CD14-positive monocyte (primary cell): ENCODE measurements around the gene GPR148. TPM values are rescaled to one million over a fixed set of nuclear protein-coding genes. Genes with fewer than 3 reads are reported as not detected.

Experiments
- DNase-seq, 3 donors: peaks; one replicate each; pipeline ENCODE4 v3.0.0-alpha.2; 2011 to 2022
- H2AFZ ChIP-seq: 2 replicates; pipeline ENCODE4 v1.6.0; 2012; ENCODE audit warnings: mild to moderate bottlenecking, low read depth, low read length, inconsistent platforms; ENCODE audit not compliant: insufficient read depth, poor library complexity, severe bottlenecking
- H3K27ac ChIP-seq, 2 donors: 1 replicate in 1 of 2; 2 replicates in 1 of 2; pipeline ENCODE4 v1.5.1; 2012 to 2013; ENCODE audit warnings: low read length in 2 of 2, control low read depth in 1 of 2, inconsistent platforms in 1 of 2, low read depth in 1 of 2, mild to moderate bottlenecking in 1 of 2
- H3K27me3 ChIP-seq, 2 donors: one replicate each; pipeline versions ENCODE4 v1.6.0 to v1.6.1; 2011 to 2013; ENCODE audit warnings: low read length in 2 of 2; ENCODE audit not compliant: control insufficient read depth in 2 of 2, insufficient read depth in 2 of 2
- H3K36me3 ChIP-seq, 2 donors: replicated peaks in 1 of 2; 1 replicate in 1 of 2; 2 replicates in 1 of 2; pipeline versions ENCODE4 v1.5.1 to v1.6.1; 2012 to 2013; ENCODE audit warnings: low read length in 2 of 2, control low read depth in 1 of 2, inconsistent platforms in 1 of 2, mild to moderate bottlenecking in 1 of 2; ENCODE audit not compliant: insufficient read depth in 2 of 2, control insufficient read depth in 1 of 2
- H3K4me1 ChIP-seq, 2 donors: 1 replicate in 1 of 2; 2 replicates in 1 of 2; pipeline versions ENCODE4 v1.5.1 to v1.6.1; 2012 to 2013; ENCODE audit warnings: low read length in 2 of 2, control low read depth in 1 of 2, inconsistent platforms in 1 of 2, mild to moderate bottlenecking in 1 of 2, moderate library complexity in 1 of 2; ENCODE audit not compliant: insufficient read depth in 2 of 2, control insufficient read depth in 1 of 2
- H3K4me2 ChIP-seq: replicated peaks from 2 replicates; pipeline ENCODE3; 2012; ENCODE audit warnings: low read length, moderate library complexity, mild to moderate bottlenecking; ENCODE audit not compliant: poor library complexity, severe bottlenecking; ENCODE audit errors: extremely low read depth
- H3K4me3 ChIP-seq, 3 experiments: fragments of 200-600 bp in 1 of 3; sonication (generic) in 1 of 3; replicated peaks in 1 of 3; 1 replicate in 2 of 3; 2 replicates in 1 of 3; pipeline ENCODE4 v1.5.1; 2011 to 2013; ENCODE audit warnings: low read length in 3 of 3, mild to moderate bottlenecking in 3 of 3, control low read depth in 2 of 3, low read depth in 2 of 3, inconsistent platforms in 1 of 3, moderate library complexity in 1 of 3
- H3K79me2 ChIP-seq: 2 replicates; pipeline ENCODE4 v1.6.0; 2012; ENCODE audit warnings: mild to moderate bottlenecking, control low read depth, inconsistent platforms, low read length, moderate library complexity; ENCODE audit not compliant: insufficient read depth
- H3K9ac ChIP-seq: 2 replicates; pipeline ENCODE4 v1.6.0; 2017; ENCODE audit warnings: low read length, mild to moderate bottlenecking; ENCODE audit not compliant: insufficient read depth, poor library complexity, severe bottlenecking
- H3K9me3 ChIP-seq, 2 donors: replicated peaks in 1 of 2; 1 replicate in 1 of 2; 2 replicates in 1 of 2; pipeline versions ENCODE4 v1.5.1 to v1.6.1; 2012 to 2013; ENCODE audit warnings: low read length in 2 of 2, control low read depth in 1 of 2; ENCODE audit not compliant: control insufficient read depth in 1 of 2, insufficient read depth in 1 of 2
- H4K20me1 ChIP-seq: 2 replicates; pipeline ENCODE4 v1.6.0; 2012; ENCODE audit warnings: mild to moderate bottlenecking, low read length, control low read depth, moderate library complexity; ENCODE audit not compliant: insufficient read depth
- H3K27ac Mint-ChIP-seq, 7 donors: one replicate each; pipeline ENCODE4 v1.8.0; 2020; ENCODE audit warnings: mild to moderate bottlenecking in 7 of 7, mixed read lengths in 7 of 7, moderate library complexity in 6 of 7, inconsistent platforms in 2 of 7
- H3K27me3 Mint-ChIP-seq, 3 donors: one replicate each; pipeline ENCODE4 v1.8.0; 2021 to 2022; ENCODE audit warnings: low read depth in 3 of 3, mild to moderate bottlenecking in 3 of 3, mixed read lengths in 3 of 3, moderate library complexity in 3 of 3, inconsistent platforms in 1 of 3
- H3K36me3 Mint-ChIP-seq, 2 donors: one replicate each; pipeline ENCODE4 v1.8.0; 2020; ENCODE audit warnings: mixed read lengths in 2 of 2, inconsistent platforms in 1 of 2, mild to moderate bottlenecking in 1 of 2
- H3K4me1 Mint-ChIP-seq: one replicate; pipeline ENCODE4 v1.8.0; 2020; ENCODE audit warnings: mild to moderate bottlenecking, mixed read lengths
- H3K4me3 Mint-ChIP-seq, 2 donors: one replicate each; pipeline ENCODE4 v1.8.0; 2020; ENCODE audit warnings: mild to moderate bottlenecking in 2 of 2, mixed read lengths in 2 of 2, moderate library complexity in 1 of 2
- H3K9me3 Mint-ChIP-seq, 7 donors: one replicate each; pipeline ENCODE4 v1.8.0; 2020 to 2022; ENCODE audit warnings: mixed read lengths in 7 of 7, mild to moderate bottlenecking in 6 of 7, moderate library complexity in 6 of 7, inconsistent platforms in 2 of 7
- WGBS: methylation state at CpG from one replicate; pipeline ENCODE4 v1.1.5; 2013; ENCODE audit warnings: missing lambda C conversion rate; ENCODE audit not compliant: insufficient coverage; 5-methylcytosine and 5-hydroxymethylcytosine counted together
- intact Hi-C, 2 donors: fragments of 100-400 bp; cut with micrococcal nuclease; formaldehyde crosslinking; loops; one replicate each; pipeline versions ENCODE4 v1.15.0 to v1.15.1; 2023
- polyA plus RNA-seq, 3 donors: library from polyadenylated mRNA; depleted of rRNA in 1 of 3; unstranded in 2 of 3; stranded (reverse) in 1 of 3; fragments of 300-500 nt in 2 of 3; fragments of >200 nt in 1 of 3; fragmentation: Illumina TruSeq in 2 of 3; gene quantifications; 1 replicate in 2 of 3; 2 replicates in 1 of 3; pipeline ENCODE4 v1.2.3, GENCODE V29; 2012 to 2021
- TF ChIP-seq, protein P1 (sequence below): fragments of 200-600 bp; IDR thresholded peaks from one replicate; pipeline ENCODE4 v1.8.0; 2022; ENCODE audit warnings: antibody characterized with exemption, mild to moderate bottlenecking

Gene GPR148
- polyA plus RNA-seq, 3 donors = not detected

DNA sequence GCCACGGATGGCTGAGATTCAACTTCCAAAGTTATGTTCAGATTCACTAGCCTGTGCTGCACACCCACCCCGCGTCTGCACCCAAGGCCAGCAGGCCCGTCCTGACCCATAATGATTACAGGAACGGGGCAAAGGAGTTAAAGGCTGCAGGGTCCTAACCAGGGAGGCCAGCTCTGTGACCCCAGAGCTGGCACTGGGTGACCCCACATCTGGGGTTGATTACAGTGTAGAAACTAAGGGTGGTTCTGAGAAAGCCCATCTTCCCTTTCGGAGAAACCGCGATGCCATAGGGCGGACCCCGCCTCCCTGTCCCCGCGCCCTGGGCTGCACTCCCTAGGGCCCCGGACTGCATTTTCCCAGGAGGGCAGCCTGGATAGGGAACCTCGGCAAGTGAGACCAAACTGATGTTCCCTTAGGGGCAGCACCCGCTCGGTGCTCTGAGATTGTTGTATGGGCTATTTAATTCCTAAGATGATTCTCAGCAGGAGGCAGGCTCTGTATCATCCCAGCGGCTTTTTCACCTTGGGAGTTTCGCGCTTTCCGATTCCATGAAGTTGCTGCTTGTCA lies 2.2 kb upstream of the GPR148 start:
- Mint-ChIP-seq H3K4me3 (peak overlapping the region; percentile 76 to 87), H3K27ac (peak overlapping the region in 1 of 7 donors; percentile 31), H3K9me3 (peaks cover 1 to 11% (median 4%) of the 10 kb centered on the region in 7 donors), H3K36me3 (no peaks in the 10 kb centered on the region), H3K4me1 (peaks cover 16% of the 10 kb centered on the region), H3K27me3 (peaks cover 18 to 25% (median 23%) of the 10 kb centered on the region in 3 donors)
- Histone ChIP-seq H3K4me1 (peaks cover 18 to 19% of the 10 kb centered on the region in 2 donors), H2AFZ (peak overlapping the region; percentile 87), H3K36me3 (no peaks in the 10 kb centered on the region), H3K27ac (peak overlapping the region in 1 of 2 donors; percentile 14), H4K20me1 (no peaks in the 10 kb centered on the region), H3K9me3 (no peaks in the 10 kb centered on the region), H3K4me2 (peak overlapping the region; percentile 90), H3K79me2 (no peaks in the 10 kb centered on the region), H3K4me3 (peak overlapping the region; percentile 40 to 77 (median 56)), H3K27me3 (peaks cover 4 to 19% of the 10 kb centered on the region in 2 donors), H3K9ac (peak overlapping the region; percentile 63)
- TF ChIP-seq, protein P1, sequence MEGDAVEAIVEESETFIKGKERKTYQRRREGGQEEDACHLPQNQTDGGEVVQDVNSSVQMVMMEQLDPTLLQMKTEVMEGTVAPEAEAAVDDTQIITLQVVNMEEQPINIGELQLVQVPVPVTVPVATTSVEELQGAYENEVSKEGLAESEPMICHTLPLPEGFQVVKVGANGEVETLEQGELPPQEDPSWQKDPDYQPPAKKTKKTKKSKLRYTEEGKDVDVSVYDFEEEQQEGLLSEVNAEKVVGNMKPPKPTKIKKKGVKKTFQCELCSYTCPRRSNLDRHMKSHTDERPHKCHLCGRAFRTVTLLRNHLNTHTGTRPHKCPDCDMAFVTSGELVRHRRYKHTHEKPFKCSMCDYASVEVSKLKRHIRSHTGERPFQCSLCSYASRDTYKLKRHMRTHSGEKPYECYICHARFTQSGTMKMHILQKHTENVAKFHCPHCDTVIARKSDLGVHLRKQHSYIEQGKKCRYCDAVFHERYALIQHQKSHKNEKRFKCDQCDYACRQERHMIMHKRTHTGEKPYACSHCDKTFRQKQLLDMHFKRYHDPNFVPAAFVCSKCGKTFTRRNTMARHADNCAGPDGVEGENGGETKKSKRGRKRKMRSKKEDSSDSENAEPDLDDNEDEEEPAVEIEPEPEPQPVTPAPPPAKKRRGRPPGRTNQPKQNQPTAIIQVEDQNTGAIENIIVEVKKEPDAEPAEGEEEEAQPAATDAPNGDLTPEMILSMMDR = no peak
- 14% methylated on average over 16 of the region's 20 CpGs for WGBS
- DNase-seq = no peak
- intact Hi-C loops = no loop called here

DNA sequence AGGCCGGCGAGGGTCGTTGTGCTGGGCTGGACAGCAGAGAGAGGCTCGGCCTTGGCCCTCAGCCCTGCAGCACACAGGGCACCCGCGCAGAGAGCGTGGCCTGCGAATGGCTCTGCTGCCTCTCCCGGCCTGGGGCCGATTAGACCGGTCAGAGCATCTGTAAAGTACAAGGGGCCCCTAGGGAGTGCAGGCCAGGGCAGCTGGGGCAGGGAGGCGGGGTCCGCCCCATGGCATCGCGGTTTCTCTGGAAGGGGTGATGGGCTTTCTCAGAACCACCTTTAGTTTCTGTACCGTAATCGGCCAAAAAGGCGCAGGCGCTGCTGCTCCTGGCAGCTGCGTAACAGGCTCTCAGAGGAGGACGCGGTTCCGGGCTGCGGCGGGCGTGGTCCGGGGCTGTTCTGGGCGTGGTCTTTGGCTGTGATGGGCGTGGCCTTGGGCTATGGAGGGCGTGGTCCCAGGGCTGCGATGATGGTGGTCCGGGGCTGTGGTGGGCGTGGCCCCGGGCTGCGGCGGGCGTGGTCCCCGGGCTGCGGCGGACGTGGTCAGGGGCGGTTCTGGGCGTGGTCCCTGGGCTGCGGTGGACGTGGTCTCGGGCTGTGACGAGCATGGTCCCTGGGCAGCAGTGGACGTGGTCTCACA lies 1.5 kb upstream of the GPR148 start:
- Histone ChIP-seq H4K20me1 (no peaks in the 10 kb centered on the region), H2AFZ (peak overlapping the region; percentile 87), H3K4me1 (peaks cover 18 to 19% of the 10 kb centered on the region in 2 donors), H3K27me3 (peaks cover 4 to 19% of the 10 kb centered on the region in 2 donors), H3K9me3 (no peaks in the 10 kb centered on the region), H3K4me3 (peak overlapping the region; percentile 40 to 77 (median 56)), H3K79me2 (no peaks in the 10 kb centered on the region), H3K9ac (peak overlapping the region; percentile 63), H3K27ac (peak overlapping the region in 1 of 2 donors; percentile 14), H3K4me2 (peak overlapping the region; percentile 90), H3K36me3 (no peaks in the 10 kb centered on the region)
- TF ChIP-seq, protein P1 = no peak
- Mint-ChIP-seq H3K9me3 (peaks cover 0 to 8% (median 3%) of the 10 kb centered on the region in 7 donors), H3K36me3 (no peaks in the 10 kb centered on the region), H3K27me3 (peaks cover 18 to 25% (median 23%) of the 10 kb centered on the region in 3 donors), H3K4me1 (peaks cover 16% of the 10 kb centered on the region), H3K4me3 (peak overlapping the region; percentile 76 to 87), H3K27ac (peak overlapping the region in 1 of 7 donors; percentile 31)
- under 1% methylated on average over 47 of the region's 48 CpGs for WGBS
- peak; percentile 2 to 30 (median 10) for DNase-seq
- intact Hi-C loops = no loop called here
